K562 (cell line): ENCODE measurements around the gene ARMH1. TPM values are rescaled to one million over a fixed set of nuclear protein-coding genes. Genes with fewer than 3 reads are reported as not detected.

ENCODE experiments used
- CHD2 ChIP-seq: IDR thresholded peaks from 2 replicates; pipeline ENCODE4 v1.6.1; 2011; ENCODE audit warnings: low read depth, low read length
- CTCF ChIP-seq, 3 experiments: IDR thresholded peaks in 2 of 3; conservative IDR thresholded peaks in 1 of 3; 2 replicates each; pipeline ENCODE4 v1.5.1; 2011 to 2012; ENCODE audit warnings: low read length in 3 of 3, mild to moderate bottlenecking in 3 of 3, control low read depth in 2 of 3, improper control_type of control experiment in 1 of 3, inconsistent platforms in 1 of 3, low read depth in 1 of 3, mixed read lengths in 1 of 3, moderate library complexity in 1 of 3; ENCODE audit not compliant: insufficient read depth in 2 of 3
- E4F1 ChIP-seq: fragments of 250-450 bp; sonication (Bioruptor Pico); IDR thresholded peaks from 2 replicates; pipeline ENCODE4 v1.5.0; 2021; ENCODE audit warnings: mild to moderate bottlenecking, borderline replicate concordance
- NR2C1 ChIP-seq, 2 experiments: fragments of 450-650 bp; IDR thresholded peaks; 2 replicates each; pipeline ENCODE4 v1.6.1; 2017; ENCODE audit warnings: mild to moderate bottlenecking in 2 of 2, antibody characterized with exemption in 1 of 2, inconsistent platforms in 1 of 2, missing compliant biosample characterization in 1 of 2, missing genetic modification characterization in 1 of 2
- ZKSCAN3 ChIP-seq: fragments of 250-450 bp; sonication (Bioruptor Pico); IDR thresholded peaks from 2 replicates; pipeline ENCODE4 v1.4.0; 2020
- ZNF695 ChIP-seq: fragments of 450-650 bp; formaldehyde crosslinking; IDR thresholded peaks from 2 replicates; pipeline ENCODE4 v1.4.0; 2020; ENCODE audit warnings: mild to moderate bottlenecking, moderate library complexity
- ZNF79 ChIP-seq: fragments of 250-450 bp; sonication (Bioruptor Pico); IDR thresholded peaks from 2 replicates; pipeline ENCODE4 v1.4.0; 2020; ENCODE audit warnings: low read depth, mild to moderate bottlenecking, moderate library complexity
- polyA plus RNA-seq, 8 experiments: library from polyadenylated mRNA; depleted of rRNA in 4 of 8; stranded (reverse) in 5 of 8; unstranded in 3 of 8; fragments of >200 nt; fragmentation: Nextera tagmentation in 2 of 8; fragmentation: Illumina TruSeq in 1 of 8; extraction: Ambion mirVana in 2 of 8; extraction: Trizol in 1 of 8; gene quantifications; 2 replicates each; pipeline versions ENCODE4 v1.2.1 to v1.2.3, GENCODE V29; 2011 to 2014; ENCODE audit warnings: inconsistent platforms in 1 of 8, missing spikeins in 1 of 8
- total RNA-seq, 7 experiments: library from RNA; depleted of rRNA in 6 of 7; stranded (reverse); fragments of >200 nt in 6 of 7; fragmentation: Illumina TruSeq in 2 of 7; extraction: Trizol in 2 of 7; gene quantifications; 2 replicates each; pipeline versions ENCODE4 v1.2.1 to v1.2.3, GENCODE V29; 2011 to 2021; ENCODE audit warnings: low replicate concordance in 1 of 7

ARMH1 gene
- total and polyA plus RNA-seq, 9 of the 15 experiments (the other 6 are each of a cell fraction or from before 2014, with no cell fraction given) = 0.41 TPM; not detected in 8

GRCh38 chr1:44631647-44632539 is 42.6 kb upstream of the ARMH1 start (continued):
- 0 out of 6 replicates have a peak, but pooled peaks of 1 of the 3 experiments have one; percentile 3 for TF ChIP-seq CTCF (IDR thresholded peaks at IDR 0.05 in 2 of 3, conservative IDR thresholded peaks at IDR 0.05 in 1 of 3; ENCODE audit: insufficient read depth in 2 of 3, low read depth in 1 of 3, low read length in 3 of 3)
- no peak for TF ChIP-seq ZKSCAN3 (CRISPR knock-in tag)
- no peak for TF ChIP-seq ZNF695 (CRISPR knock-in tag)
- no peak for TF ChIP-seq ZNF79 (CRISPR knock-in tag)
- peak; percentile 98 for TF ChIP-seq NR2C1 (IDR thresholded peaks at IDR 0.05)
- TF ChIP-seq NR2C1 (tag; IDR thresholded peaks at IDR 0.05) = peak; percentile 99
- peak; percentile 73; the same call in 1 of the 2 replicates for TF ChIP-seq E4F1
- no peak; the same call in 1 of the 2 replicates for TF ChIP-seq CHD2
